ENCODE measurements around the gene SNRPA1. TPM values are rescaled to one million over a fixed set of nuclear protein-coding genes. Genes with fewer than 3 reads are reported as not detected.

Gene SNRPA1
- total and polyA plus RNA-seq, 9 of the 15 experiments (the other 6 are each of a cell fraction or from before 2014, with no cell fraction given) = 62.7 to 245 (median 189) TPM

GRCh38 chr15:101294731-101295606 lies at the start of gene SNRPA1 (continued):
- TF ChIP-seq E4F1 (CRISPR knock-in tag; IDR thresholded peaks at IDR 0.05; ENCODE audit: borderline replicate concordance) (no peak), KAT8 (IDR thresholded peaks at IDR 0.05; ENCODE audit: low read depth) (no peak), GTF2A2 (tag; IDR thresholded peaks at IDR 0.05) (no peak), PHF20 (IDR thresholded peaks at IDR 0.05; ENCODE audit: partially characterized antibody) (peak; percentile 83), NFRKB (IDR thresholded peaks at IDR 0.05; ENCODE audit: low read depth) (no peak), NR2C2 (CRISPR knock-in tag; IDR thresholded peaks at IDR 0.05) (no peak; the same call in none of the 2 replicates), NR2C2 (tag; IDR thresholded peaks at IDR 0.05) (peak; percentile 85), PHB2 (IDR thresholded peaks at IDR 0.05; ENCODE audit: low read depth) (no peak), TAF7 (tag; IDR thresholded peaks at IDR 0.05) (no peak), RB1 (IDR thresholded peaks at IDR 0.05; ENCODE audit: low read depth) (peak; percentile 97), ARID2 (IDR thresholded peaks at IDR 0.05) (no peak), ZNF668 (CRISPR knock-in tag; IDR thresholded peaks at IDR 0.05) (no peak), ZBTB2 (IDR thresholded peaks at IDR 0.05) (no peak), ZNF3 (CRISPR knock-in tag; IDR thresholded peaks at IDR 0.05) (no peak), ZNF384 (IDR thresholded peaks at IDR 0.05; ENCODE audit: low read depth, low read length) (0 out of 2 replicates have a peak, but pooled peaks have one; percentile 23), STAT6 (CRISPR knock-in tag; IDR thresholded peaks at IDR 0.05) (no peak), U2AF2 (optimal IDR thresholded peaks at IDR 0.05; ENCODE audit: low read depth, low read length) (no peak), MAX (CRISPR knock-in tag; IDR thresholded peaks at IDR 0.05) (peak; percentile 94), BRCA1 (IDR thresholded peaks at IDR 0.05) (no peak), BRCA1 (CRISPR knock-in tag; IDR thresholded peaks at IDR 0.05) (no peak), ZNF778 (CRISPR knock-in tag; IDR thresholded peaks at IDR 0.05) (no peak), CXXC5 (CRISPR knock-in tag; IDR thresholded peaks at IDR 0.05) (peak; percentile 94)

Measured in K562 (cell line).